Measurements from ENCODE around the gene AGER.

GRCh38 chr6:32194825-32195651, 11.0 kb upstream of the AGER start:
- TF ChIP-seq CTCF (IDR thresholded peaks at IDR 0.05) (peak; percentile 45 to 83 (median 54)), POLR2AphosphoS5 (IDR thresholded peaks at IDR 0.05) (peak; percentile 75 to 93 (median 83)), POLR2A (IDR thresholded peaks at IDR 0.05) (no peak), EP300 (IDR thresholded peaks at IDR 0.05; ENCODE audit: low read depth) (no peak)
